Epithelial cell of alveolus of lung (primary cell): ENCODE measurements around the gene KRAS. TPM values are rescaled to one million over a fixed set of nuclear protein-coding genes. Genes with fewer than 3 reads are reported as not detected.

Source experiments
- total RNA-seq: library from RNA; depleted of rRNA; stranded (reverse); fragments of >200 nt; gene quantifications from 2 replicates; pipeline ENCODE4 v1.2.1, GENCODE V29; 2015

The KRAS gene
- total RNA-seq: 15.1 and 18.0 TPM in 2 replicates

DNA sequence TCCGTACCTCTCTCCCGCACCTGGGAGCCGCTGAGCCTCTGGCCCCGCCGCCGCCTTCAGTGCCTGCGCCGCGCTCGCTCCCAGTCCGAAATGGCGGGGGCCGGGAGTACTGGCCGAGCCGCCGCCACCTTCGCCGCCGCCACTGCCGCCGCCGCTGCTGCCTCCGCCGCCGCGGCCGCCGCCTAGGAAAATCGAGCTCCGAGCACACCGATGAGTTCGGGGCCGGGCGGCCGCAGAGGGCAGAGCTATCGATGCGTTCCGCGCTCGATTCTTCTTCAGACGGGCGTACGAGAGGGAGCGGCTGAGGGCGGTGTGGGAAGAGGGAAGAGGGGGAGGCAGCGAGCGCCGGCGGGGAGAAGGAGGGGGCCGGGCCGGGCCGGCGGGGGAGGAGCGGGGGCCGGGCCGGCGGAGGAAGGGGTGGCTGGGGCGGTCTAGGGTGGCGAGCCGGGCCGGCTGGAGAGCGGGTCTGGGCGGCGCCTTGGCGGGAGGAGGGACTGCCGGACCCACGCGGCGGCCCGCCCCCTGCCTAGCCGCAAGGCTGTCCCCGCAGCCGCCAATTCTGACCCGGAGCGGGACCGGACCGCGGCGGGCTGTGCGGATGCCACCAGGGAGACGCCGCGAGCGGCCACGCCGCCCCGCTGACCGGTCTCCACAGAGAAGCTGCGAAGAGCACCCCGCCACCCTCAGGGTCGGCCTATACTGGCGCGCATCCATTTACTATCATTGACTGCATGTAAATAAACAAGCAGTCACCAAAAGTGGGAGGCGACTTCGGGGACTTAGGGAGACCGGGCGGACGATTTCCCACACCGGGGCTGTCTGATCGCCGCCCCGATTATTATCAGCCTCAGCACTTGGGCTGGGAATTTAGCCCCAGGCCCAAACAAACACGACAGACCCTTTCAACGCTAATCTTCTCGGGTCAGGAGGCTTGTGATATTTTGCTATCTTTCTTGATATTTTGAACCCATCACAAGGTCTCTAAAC lies at the start of gene KRAS:
KRAS (minus strand) TSS at position 186 of the 987 bp plus-strand sequence.

DNA sequence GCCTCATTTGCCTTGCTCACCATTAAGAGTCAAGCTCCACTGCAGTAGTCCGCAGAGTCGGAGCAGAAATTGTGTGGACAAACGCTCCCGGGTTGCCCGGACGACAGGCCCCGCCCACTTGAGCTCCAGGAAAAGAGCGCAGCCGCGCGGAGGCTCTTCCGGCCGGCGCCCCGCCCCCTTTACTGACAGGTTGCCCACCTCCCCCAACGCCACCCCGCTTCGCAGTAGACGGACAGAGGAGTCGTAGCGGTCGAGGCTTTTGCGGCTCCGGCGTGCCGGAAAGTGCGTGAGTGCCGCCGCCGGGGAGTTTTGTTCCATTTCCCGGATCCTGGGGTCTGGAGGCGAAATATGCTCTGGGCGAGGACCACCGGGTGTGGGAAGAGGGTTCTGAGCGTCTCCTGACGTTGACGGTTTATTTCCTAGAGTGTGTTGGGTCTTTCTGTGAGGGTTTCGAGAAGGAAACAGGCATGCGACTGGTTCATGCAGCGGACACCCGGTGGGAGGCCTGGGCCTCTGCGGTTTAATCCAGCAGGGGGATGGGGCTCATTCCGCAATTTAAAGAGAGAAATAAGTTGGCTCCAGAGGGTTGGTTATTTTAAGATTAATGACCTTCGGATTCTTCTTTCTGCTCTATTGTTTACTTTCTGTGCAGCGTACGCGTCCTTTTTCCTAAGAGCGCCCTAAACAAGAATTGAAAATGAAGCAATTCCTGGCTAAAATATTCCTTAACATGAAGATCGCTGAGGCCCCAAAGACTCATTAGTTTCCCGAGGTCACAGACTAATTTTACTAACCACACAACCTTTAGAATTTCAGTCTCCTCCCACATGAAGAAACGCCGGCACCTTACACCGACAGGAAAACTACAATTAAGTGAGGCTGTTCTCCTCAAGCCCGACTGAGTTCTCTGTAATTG lies 55.4 kb downstream of the KRAS start, which contains the start of the genes DNAI7 and ETFRF1:
DNAI7 (minus strand) TSS at position 105 of the 916 bp plus-strand sequence; CDS start at position 23, 82 bp downstream.
ETFRF1 (plus strand) TSS at position 182 of the 916 bp plus-strand sequence. CDS start 8,720 bp downstream, outside the sequence.

Other genes starting within 250 kb of the KRAS start
- 0.24 TPM in 1 of 2 replicates, not detected in the other for gene DNAI7, start 55.8 kb downstream of the KRAS start, total RNA-seq
- 13.4 and 26.3 TPM in 2 replicates for gene ETFRF1, start 55.7 kb downstream of the KRAS start, total RNA-seq